ENCODE measurements around the gene ABHD15.
A peak's percentile ranks its signal among the peaks of the same experiment; 100 is the strongest.
"Not testable (repeated sequence)": the region's sequence is repeated elsewhere in the genome, so short reads cannot be mapped to it uniquely, and the experiment has no call there.

The ABHD15 gene

GRCh38 chr17:29568331-29569244 is 1.8 kb upstream of the ABHD15 start, which contains the start of gene TP53I13:
TSS of gene TP53I13 (plus strand) at chr17:29568701. CDS start at chr17:29568759, 58 bp downstream.
- DNase-seq (ENCODE audit: low read depth), result peak; percentile 82

DNA sequence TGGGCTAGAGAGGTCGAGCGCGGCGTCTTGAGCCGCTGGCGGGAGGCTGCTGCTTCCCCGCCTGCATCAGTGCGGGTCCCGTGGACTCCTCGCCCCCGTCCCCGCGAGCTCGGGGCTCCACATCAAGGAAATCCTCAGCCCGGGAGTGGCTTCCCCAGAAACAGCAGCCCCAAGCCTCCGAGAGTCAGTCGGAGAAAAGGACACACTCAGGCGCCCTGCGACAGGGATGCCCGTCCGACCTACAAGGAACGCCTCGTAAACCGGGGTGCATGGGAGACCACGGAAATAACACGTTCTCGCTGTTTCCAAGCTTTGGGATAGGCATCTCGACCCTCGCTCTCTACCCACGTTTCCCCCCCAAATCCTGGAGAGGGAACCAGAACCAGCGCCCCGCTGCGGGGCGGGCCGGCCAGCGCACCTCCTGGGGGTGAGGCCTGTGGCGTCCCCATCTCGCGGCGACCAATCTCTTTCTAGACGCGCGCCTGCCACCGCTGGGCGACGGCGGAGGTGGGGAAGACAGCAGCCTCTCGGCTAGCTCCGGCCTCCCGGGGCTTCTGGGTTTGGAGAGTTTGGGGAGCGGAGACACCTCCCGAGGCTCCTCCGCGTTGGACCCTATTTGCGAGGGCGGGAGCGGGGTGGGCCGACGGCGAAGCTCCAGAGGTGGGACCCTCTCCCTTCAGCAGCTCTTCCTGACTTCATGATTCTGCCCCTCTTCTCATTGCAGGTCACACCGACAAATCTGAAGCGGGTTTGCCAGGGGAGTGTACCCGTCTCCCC is 905 bp upstream of the ABHD15 start:
- peak; percentile 69 for DNase-seq (ENCODE audit: low read depth)

- no peak for DNase-seq (ENCODE audit: low read depth)
These were observed 392 bp upstream of the ABHD15 start for GRCh38 chr17:29567304-29567553.

- peak; percentile 52 for DNase-seq (ENCODE audit: low read depth)
These were observed 979 bp downstream of the ABHD15 start for GRCh38 chr17:29565643-29566472.

DNA sequence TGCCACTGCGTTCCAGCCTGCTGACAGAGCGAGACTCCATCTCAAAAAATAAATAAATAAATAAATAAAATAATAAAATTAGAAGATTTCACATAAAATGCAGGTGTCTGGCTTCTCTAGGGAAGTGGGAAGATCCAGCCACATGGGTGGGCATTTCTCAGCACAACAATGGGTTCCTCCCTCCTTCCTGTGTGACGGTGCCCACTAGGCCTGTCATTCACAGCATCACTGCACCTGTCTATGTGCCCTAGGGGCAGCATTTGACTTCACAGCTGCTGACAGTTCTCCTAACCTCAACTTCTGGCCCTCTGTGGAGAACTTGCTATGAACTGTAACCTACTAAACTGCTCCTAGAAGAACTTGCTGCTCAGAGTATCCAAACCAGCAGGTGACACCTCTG is 3.0 kb downstream of the ABHD15 start:
- DNase-seq (ENCODE audit: low read depth), result no peak

- no peak for DNase-seq (ENCODE audit: low read depth)
These were observed 4.2 kb downstream of the ABHD15 start for GRCh38 chr17:29562615-29563014.

DNA sequence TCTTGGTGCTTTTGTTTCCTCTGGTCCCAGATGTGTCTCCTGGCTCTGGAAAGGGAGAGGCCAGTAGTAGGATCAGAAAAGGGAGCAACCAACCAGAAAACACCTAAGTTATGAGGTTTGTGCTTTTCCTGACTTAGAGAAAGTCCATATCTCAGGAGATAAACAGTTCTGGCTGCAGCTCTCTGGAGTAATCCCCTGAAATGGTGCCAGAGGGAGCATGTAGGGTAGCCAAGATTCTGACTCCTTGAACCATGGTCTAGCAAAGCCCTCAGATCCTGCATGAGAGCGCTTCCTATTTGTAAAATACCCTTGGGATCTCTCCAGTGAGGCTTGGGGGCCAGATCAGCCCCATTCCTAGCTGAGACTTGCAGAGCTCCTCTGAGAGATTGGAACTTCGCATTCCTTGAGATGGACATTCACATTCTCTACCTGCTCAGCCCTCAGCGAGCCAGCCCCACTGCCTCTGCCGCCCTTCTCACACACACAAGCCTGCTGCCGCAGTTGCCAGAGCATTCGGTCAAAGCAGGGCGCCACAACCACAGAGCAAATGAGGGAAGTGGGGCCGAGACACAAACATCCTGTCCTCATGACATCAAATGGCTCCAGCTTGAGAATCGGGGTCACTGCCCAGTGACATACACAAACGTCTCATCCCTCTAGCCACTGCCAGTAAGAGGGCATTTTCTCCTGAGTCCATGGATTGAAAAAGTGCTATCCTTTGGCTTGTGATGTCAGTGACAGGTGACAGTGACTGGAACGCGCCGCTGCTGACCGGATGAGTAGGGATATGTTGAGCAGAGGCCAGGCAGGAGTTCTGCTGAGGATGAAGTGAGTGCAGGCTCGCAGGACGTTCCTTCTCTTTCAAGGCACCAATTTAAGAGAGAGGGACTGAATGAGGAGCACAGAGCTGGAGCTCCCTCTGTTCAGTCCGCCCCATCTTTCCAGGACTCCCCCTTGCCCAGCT is 5.0 kb downstream of the ABHD15 start:
- DNase-seq (ENCODE audit: low read depth), result no peak

DNA sequence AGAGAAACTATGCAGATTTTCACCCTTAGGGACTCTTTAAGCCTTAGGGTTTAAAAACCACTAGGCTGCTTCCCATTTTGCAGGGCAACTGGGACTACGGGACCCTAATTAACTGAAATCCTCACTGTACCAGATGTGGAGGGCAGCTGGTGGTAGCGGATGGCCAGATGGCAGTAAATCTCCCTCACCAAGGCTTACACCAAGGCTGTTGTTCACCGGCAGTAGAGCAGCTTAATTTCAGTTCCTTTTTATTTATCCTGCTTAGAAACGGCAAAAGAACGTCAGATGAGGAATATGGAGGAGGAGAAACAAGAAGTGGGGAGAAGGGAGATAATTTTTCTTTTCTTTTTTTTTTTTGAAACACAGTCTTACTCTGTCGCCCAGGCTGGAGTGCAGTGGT is 6.5 kb downstream of the ABHD15 start:
- no peak for DNase-seq (ENCODE audit: low read depth)

DNA sequence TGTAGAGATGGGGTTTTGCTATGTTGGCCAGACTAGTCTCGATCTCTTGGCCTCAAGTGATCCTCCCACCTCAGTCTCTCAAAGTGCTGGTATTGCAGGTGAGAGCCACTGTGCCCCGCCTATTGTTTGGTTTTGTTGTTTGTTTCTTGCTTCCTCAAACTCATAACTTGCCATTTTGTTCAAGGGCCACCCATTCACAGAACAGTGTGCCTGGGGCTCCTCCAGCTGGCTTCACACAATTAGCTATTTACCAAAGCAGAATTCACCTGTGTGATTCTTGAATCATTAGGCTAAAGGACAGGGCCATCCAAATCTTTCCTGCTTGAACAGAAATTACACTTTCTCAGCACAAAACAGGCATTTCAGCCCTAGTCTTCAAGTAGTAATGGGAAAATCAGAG is 7.2 kb downstream of the ABHD15 start:
- no peak for DNase-seq (ENCODE audit: low read depth)

GRCh38 chr17:29558139-29558538 is 8.7 kb downstream of the ABHD15 start:
- not testable (repeated sequence) for DNase-seq (ENCODE audit: low read depth)

- DNase-seq (ENCODE audit: low read depth), result no peak
These were observed 9.1 kb downstream of the ABHD15 start for GRCh38 chr17:29557739-29558116.

DNA sequence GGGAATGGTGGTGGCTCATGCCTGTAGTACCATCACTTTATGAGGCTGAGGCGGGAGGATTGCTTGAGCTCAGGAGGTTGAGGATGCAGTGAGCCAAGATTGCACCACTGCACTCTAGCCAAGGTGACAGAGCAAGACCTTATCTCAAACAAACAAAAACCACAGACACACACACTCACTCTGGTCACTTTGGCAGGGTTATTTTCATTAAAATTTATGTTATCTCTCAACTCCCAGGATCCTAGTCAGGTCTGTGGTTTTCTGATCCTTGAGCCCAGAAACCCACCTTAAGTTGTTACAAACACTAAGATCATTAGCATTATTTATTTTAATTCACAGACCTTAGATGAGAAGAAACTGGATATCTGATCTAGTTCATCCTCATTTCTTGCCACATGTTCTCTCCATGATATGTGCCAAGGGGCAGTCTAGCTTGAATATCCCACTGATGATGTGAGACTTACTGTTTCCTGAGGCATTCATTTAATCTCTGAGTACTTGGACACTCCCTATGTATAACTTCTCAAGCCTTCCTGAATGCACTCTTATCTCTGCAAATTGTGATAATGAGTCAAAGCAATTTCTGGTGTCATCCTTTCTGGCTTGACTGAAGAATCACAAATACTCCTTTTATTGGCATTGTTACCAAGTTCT is 9.6 kb downstream of the ABHD15 start:
- DNase-seq (ENCODE audit: low read depth), result no peak

DNA sequence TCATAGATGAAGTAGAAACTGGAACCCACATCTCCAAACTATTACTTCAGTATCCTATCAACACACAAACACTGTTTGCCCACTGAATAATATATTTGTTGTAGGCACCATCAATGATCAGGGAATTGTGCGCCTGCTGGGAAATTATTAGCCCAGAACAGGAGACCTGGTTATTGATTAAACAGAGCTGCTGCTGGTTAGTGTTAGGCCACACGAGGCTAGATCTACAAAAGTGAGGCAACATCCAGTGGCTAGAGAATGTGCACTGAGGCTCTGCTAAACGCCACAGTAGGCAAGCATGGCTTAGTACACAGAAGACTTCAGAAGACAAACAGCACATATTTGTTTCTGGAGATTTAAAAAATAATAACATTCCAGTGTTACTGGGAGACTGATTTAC is 11.0 kb downstream of the ABHD15 start:
- DNase-seq (ENCODE audit: low read depth), result no peak

DNA sequence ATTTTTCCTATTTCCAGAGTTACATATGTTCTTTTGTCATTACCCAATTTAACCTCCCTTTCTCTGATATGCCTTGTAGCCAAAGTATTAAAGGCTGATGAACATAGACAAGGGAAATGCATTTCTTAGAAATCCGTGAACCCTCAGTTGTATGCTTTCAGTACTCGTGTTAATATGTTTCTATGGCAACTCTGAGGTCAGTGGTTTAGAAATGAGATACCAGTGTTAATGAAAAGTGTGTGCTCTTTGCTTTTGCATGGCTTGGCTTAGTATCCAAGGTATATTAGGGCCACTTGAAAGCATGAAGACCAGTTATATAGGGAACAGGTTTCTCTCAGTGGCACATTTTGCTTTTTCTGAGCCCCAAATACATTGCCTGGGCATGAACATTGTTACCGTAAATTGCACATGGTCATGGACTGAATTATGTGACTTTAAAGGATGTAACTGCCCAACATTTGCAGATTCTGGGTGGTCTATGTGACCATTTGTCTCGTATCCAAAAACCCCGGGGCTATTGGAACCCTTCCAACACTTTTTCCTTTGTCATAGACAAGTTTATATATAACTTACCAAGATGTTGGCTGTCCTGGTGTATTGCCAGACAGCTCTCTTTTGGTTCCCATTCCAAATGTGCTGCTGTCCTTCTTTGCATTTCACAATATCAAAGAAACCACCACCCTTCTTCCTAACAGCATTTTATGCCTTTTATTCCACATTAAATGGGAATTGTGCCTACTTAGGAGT is 17.5 kb downstream of the ABHD15 start:
- no peak for DNase-seq (ENCODE audit: low read depth)

DNA sequence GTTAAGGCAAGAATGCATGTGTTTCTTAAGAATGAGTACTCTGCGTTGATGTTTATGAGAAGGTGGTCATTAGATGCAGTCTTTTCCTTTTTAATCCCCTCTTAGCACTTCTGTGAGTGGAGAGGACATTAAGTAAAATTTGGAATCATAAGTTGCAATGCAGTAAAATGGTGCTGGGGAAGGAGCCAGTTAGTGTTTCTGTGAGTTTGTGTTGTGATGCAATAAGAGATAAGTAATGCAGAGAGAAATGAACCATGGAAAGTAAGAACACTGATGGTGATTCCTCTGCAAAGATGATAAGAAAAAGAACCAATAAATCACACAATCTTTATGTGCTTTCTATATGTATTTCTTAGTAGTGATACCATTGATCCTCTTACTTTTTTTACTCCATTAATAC is 20.0 kb downstream of the ABHD15 start:
- DNase-seq (ENCODE audit: low read depth), result no peak

- DNase-seq (ENCODE audit: low read depth), result no peak
These were observed 20.8 kb downstream of the ABHD15 start for GRCh38 chr17:29546085-29546484.

- DNase-seq (ENCODE audit: low read depth), result no peak
These were observed 22.8 kb downstream of the ABHD15 start for GRCh38 chr17:29544066-29544465.

DNA sequence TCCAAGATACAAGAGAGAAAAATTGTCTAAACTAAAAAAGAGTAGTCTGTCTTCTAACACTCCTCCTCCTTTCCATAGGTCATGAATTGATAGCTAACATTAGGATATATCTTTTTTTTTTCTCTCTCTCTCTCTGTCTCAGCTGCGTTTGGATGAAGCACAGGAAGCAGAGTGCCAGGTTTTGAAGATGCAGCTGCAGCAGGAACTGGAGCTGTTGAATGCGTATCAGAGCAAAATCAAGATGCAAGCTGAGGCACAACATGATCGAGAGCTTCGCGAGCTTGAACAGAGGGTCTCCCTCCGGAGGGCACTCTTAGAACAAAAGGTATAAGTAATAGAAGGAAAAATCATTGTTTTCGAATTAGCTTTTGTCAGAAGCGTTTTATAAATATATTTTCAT is 32.9 kb downstream of the ABHD15 start:
- DNase-seq (ENCODE audit: low read depth), result no peak

DNA sequence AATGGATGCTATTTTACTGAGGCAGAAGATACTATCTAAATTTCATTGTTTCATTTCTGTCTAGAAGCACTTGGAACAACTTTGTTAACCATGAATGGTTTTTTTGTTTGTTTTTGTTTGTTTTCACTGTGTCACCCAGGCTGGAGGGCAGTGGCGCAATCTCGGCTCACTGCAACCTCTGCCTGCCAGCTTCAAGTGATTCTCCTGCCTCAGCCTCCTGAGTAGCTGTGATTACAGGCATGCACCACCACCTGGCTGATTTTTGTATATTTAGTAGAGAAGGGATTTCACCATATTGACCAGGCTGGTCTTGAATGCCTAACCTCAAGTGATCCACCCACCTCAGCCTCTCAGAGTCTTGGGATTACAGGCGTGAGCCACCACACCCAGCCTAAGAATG is 40.5 kb downstream of the ABHD15 start:
- DNase-seq (ENCODE audit: low read depth), result no peak

DNA sequence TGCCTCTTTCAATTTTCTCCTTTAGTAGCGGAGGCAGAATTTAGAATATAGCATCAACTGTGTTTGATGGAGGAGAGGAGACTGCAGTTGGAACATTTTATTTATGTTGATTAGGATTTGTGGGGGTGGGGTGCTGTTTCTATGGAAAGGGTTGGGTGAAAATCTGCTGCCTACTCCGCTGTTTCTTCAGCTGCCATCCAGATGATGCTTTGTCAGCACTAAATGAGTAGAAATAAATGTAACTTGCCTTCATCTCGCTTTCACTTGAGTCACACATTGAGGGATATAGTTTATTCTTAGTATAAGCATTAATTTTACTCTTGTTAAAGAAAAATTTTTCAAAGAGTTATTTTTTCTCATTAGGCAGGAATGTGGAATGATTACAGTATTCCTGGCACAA is 42.1 kb downstream of the ABHD15 start:
- no peak for DNase-seq (ENCODE audit: low read depth)
